Activated CD4-positive, alpha-beta memory T cell treated with anti-CD3 and anti-CD28 coated beads, Interleukin-2, amount 10 ng/mL, durations not matched to agents 7 days and 5 days (primary cell): Measurements from ENCODE around the gene MRPS18B. TPM values are rescaled to one million over a fixed set of nuclear protein-coding genes. Genes with fewer than 3 reads are reported as not detected.

Source experiments
- CTCF ChIA-PET: fragments of 350-600 bp; sonication (Branson Sonifier 250); formaldehyde crosslinking; loops from one replicate; lab custom pipeline; 2021; ENCODE audit warnings: antibody characterized with exemption, inconsistent platforms; lab: Charles Lee
- POLR2A ChIA-PET: fragments of 350-600 bp; sonication (Branson Sonifier 250); formaldehyde crosslinking; loops from one replicate; lab custom pipeline; 2021; ENCODE audit warnings: antibody characterized with exemption; lab: Charles Lee
- DNase-seq: peaks from one replicate; pipeline ENCODE4 v3.0.0-alpha.2; 2020
- H3K27ac Mint-ChIP-seq: one replicate; pipeline ENCODE4 v1.8.0; 2021; ENCODE audit warnings: mild to moderate bottlenecking, mixed read lengths
- H3K27me3 Mint-ChIP-seq: one replicate; pipeline ENCODE4 v1.8.0; 2021; ENCODE audit warnings: mixed read lengths
- H3K36me3 Mint-ChIP-seq: one replicate; pipeline ENCODE4 v1.8.0; 2021; ENCODE audit warnings: low read depth, mixed read lengths
- H3K4me1 Mint-ChIP-seq: one replicate; pipeline ENCODE4 v1.8.0; 2021; ENCODE audit warnings: mixed read lengths
- H3K4me3 Mint-ChIP-seq: one replicate; pipeline ENCODE4 v1.8.0; 2021; ENCODE audit warnings: mild to moderate bottlenecking, mixed read lengths
- H3K9me3 Mint-ChIP-seq: one replicate; pipeline ENCODE4 v1.8.0; 2021; ENCODE audit warnings: mixed read lengths
- total RNA-seq, 2 experiments: library from RNA; stranded (reverse); gene quantifications; one replicate each; pipeline ENCODE4 v1.2.3, GENCODE V29; 2021

MRPS18B gene
- total RNA-seq, 2 experiments from 2014 or later = 42.4 to 42.8 TPM

- no peaks in the 10 kb centered on the region for H3K27me3 Mint-ChIP-seq
- H3K27ac Mint-ChIP-seq = peak overlapping the region; percentile 26
- H3K9me3 Mint-ChIP-seq = no peaks in the 10 kb centered on the region
- peaks cover 38% of the 10 kb centered on the region for H3K36me3 Mint-ChIP-seq
- CTCF ChIA-PET = interaction anchor here (2.1 to 15.7 kb wide), 4 partner anchors 30 to 189 kb away, joined by 8 to 626 read pairs (median 11); partner anchors contain the start of genes MDC1 and TUBB
- H3K4me3 Mint-ChIP-seq = peak overlapping the region; percentile 47
- no peak for DNase-seq
- POLR2A ChIA-PET = interaction anchor here (1.0 to 4.2 kb wide), 5 partner anchors 11 to 56 kb away, joined by 3 to 31 read pairs (median 23); partner anchors contain the start of genes MRPS18B, PPP1R10 and TUBB
- H3K4me1 Mint-ChIP-seq = peaks cover 40% of the 10 kb centered on the region
Observed at GRCh38 chr6:30670760-30671527, 53.3 kb downstream of the MRPS18B start.

DNA sequence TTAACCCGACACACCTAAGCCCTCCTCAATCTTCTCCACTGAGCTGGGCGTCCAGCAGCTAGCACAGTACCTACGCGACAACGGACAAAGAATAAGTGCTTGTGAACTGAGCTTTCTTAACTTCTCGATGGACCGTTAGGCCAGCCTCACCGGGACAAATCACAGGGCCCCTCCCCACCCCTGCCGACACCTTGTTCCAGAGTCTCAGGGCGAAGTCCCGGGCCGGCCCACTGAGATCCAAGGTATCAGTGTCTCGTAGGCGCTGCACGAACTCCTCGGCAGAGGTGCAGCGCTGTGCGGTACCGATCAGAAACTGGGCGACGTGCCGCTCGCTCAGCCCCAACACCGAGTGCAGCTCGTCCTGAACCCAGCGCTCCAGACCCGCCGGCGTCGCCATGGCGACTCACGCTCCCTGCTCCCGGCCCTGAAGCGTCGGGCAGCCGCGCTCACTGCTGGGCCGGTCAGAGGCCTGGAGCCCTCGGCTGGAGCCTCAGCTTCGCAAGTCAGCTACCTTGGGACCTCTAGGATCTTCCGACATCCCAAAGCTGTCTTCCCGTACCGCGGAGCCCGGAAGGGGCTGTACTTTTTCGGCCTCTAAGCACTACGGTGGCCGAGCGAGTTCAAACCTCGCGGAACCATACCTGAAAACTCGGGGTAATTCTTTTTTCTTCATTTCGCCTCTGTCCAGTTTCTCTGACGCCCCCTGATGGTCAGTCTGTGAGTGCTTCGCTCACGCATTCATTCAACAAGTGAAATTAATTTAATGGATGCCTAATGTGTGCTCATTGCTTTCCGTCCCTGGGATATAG is 55.0 kb downstream of the MRPS18B start, which contains the start of gene DHX16:
DHX16 (minus strand) TSS at position 562 of the 809 bp plus-strand sequence; CDS start at position 397, 165 bp downstream.
- POLR2A ChIA-PET = interaction anchor here (0.7 to 4.2 kb wide), 14 partner anchors 9 to 116 kb away, joined by 3 to 31 read pairs (median 6); partner anchors contain the start of genes MDC1, MRPS18B, PPP1R10 and PRR3

More for the DNA sequence above, 55.0 kb downstream of the MRPS18B start, which contains the start of gene DHX16:
- no peaks in the 10 kb centered on the region for H3K27me3 Mint-ChIP-seq
- peak within 1 kb of the TSS; percentile 18 for H3K27ac Mint-ChIP-seq
- DNase-seq = peak; percentile 92
- no peaks in the 10 kb centered on the region for H3K9me3 Mint-ChIP-seq
- peaks cover 42% of the 10 kb centered on the region for H3K4me1 Mint-ChIP-seq
- peak within 1 kb of the TSS; percentile 89 for H3K4me3 Mint-ChIP-seq
- CTCF ChIA-PET = interaction anchor here (0.5 to 15.7 kb wide), 27 partner anchors 8 to 415 kb away, joined by 3 to 626 read pairs (median 4); partner anchors contain the start of genes ABCF1, MDC1 and TUBB
- peaks cover 45% of the 10 kb centered on the region for H3K36me3 Mint-ChIP-seq

Other genes starting within 250 kb of the MRPS18B start
- gene HLA-E, start 128.3 kb upstream of the MRPS18B start, total RNA-seq = 100 to 1,000 TPM; 757 to 767 TPM
- gene GNL1, start 61.4 kb upstream of the MRPS18B start, total RNA-seq = 10 to 100 TPM; 62.1 to 70.8 TPM
- 10 to 100 TPM; 15.3 TPM for gene PRR3, start 60.5 kb upstream of the MRPS18B start, total RNA-seq
- gene ABCF1, start 46.4 kb upstream of the MRPS18B start, total RNA-seq = 10 to 100 TPM; 64.3 to 65.2 TPM
- gene PPP1R10, start 597 bp upstream of the MRPS18B start, total RNA-seq = 100 to 1,000 TPM in 1 of 2 experiments, 10 to 100 TPM in 1; 96.1 to 103 TPM
- gene ATAT1, start 9.0 kb downstream of the MRPS18B start, total RNA-seq = 1 to 10 TPM; 6.3 to 8.0 TPM
- 10 to 100 TPM; 21.7 to 24.4 TPM for gene C6orf136, start 29.3 kb downstream of the MRPS18B start, total RNA-seq
- gene DHX16, start 55.2 kb downstream of the MRPS18B start, total RNA-seq = 10 to 100 TPM; 35.6 to 37.6 TPM
- gene PPP1R18, start 68.8 kb downstream of the MRPS18B start, total RNA-seq = 100 to 1,000 TPM; 269 to 283 TPM
- 10 to 100 TPM; 40.5 to 41.1 TPM for gene NRM, start 73.1 kb downstream of the MRPS18B start, total RNA-seq
- 10 to 100 TPM; 49.7 to 54.6 TPM for gene MDC1, start 99.4 kb downstream of the MRPS18B start, total RNA-seq
- gene TUBB, start 102.5 kb downstream of the MRPS18B start, total RNA-seq = 1,000 to 10,000 TPM; 1,162 to 1,172 TPM
- gene FLOT1, start 124.8 kb downstream of the MRPS18B start, total RNA-seq = 100 to 1,000 TPM; 125 to 131 TPM
- gene IER3, start 126.7 kb downstream of the MRPS18B start, total RNA-seq = 10 to 100 TPM; 11.2 to 13.1 TPM